ENCODE results near the gene TENM4.

GRCh38 chr11:79241205-79241851 lies 199.5 kb downstream of the TENM4 start:
- TF ChIP-seq CTCF (IDR thresholded peaks at IDR 0.05) (no peak), POLR2A (IDR thresholded peaks at IDR 0.05) (no peak)

Measured in heart left ventricle (tissue), 13 donors.